GM23338 (cell line): ENCODE data around the gene DENND4B. TPM values are rescaled to one million over a fixed set of nuclear protein-coding genes. Genes with fewer than 3 reads are reported as not detected.

ENCODE experiments used
- ATAC-seq: fragments of 200-7000 bp; cut with Tn5 transposase; 3 replicates; pipeline ENCODE4 v1.9.1; 2020
- DNase-seq: peaks from one replicate; pipeline ENCODE4 v3.0.0-alpha.2; 2015; ENCODE audit warnings: low spot score
- H2AFZ ChIP-seq: fragments of 200-600 bp; sonication (generic); 2 replicates; pipeline ENCODE4 v1.8.0; 2016; ENCODE audit warnings: antibody characterized with exemption, mild to moderate bottlenecking, moderate library complexity
- H3F3A ChIP-seq: fragments of 200-600 bp; sonication (generic); replicated peaks from 2 replicates; pipeline ENCODE4 v1.8.0; 2017; ENCODE audit warnings: antibody characterized with exemption, mixed run types, low read depth
- H3K27ac ChIP-seq: fragments of 200-600 bp; sonication (generic); 2 replicates; pipeline ENCODE4 v1.6.1; 2016; ENCODE audit warnings: low read depth
- H3K27me3 ChIP-seq: fragments of 200-600 bp; sonication (generic); 2 replicates; pipeline ENCODE4 v1.8.0; 2016; ENCODE audit warnings: mild to moderate bottlenecking, mixed run types, moderate library complexity; ENCODE audit not compliant: insufficient read depth
- H3K36me3 ChIP-seq: fragments of 200-600 bp; sonication (generic); 2 replicates; pipeline ENCODE4 v1.8.0; 2016; ENCODE audit warnings: mild to moderate bottlenecking; ENCODE audit not compliant: insufficient read depth
- H3K4me1 ChIP-seq: fragments of 200-600 bp; sonication (generic); 2 replicates; pipeline ENCODE4 v1.8.0; 2016; ENCODE audit warnings: mild to moderate bottlenecking, moderate library complexity; ENCODE audit not compliant: insufficient read depth
- H3K4me2 ChIP-seq: fragments of 200-600 bp; sonication (generic); 2 replicates; pipeline ENCODE4 v1.7.1; 2017; ENCODE audit warnings: mixed run types
- H3K4me3 ChIP-seq: fragments of 200-600 bp; sonication (generic); 2 replicates; pipeline ENCODE4 v1.6.1; 2016; ENCODE audit warnings: mixed run types
- H3K79me2 ChIP-seq: fragments of 200-600 bp; sonication (generic); replicated peaks from 2 replicates; pipeline ENCODE4 v1.8.0; 2017; ENCODE audit warnings: mild to moderate bottlenecking; ENCODE audit not compliant: insufficient read depth
- H3K9me2 ChIP-seq: fragments of 200-600 bp; sonication (generic); 2 replicates; pipeline ENCODE4 v1.8.0; 2017; ENCODE audit not compliant: insufficient read depth
- H4K20me1 ChIP-seq: fragments of 200-600 bp; sonication (generic); replicated peaks from 2 replicates; pipeline ENCODE4 v1.8.0; 2017; ENCODE audit warnings: mild to moderate bottlenecking; ENCODE audit not compliant: insufficient read depth
- H3K27ac Mint-ChIP-seq: 2 replicates; pipeline ENCODE4 v1.8.0; 2020; ENCODE audit warnings: inconsistent platforms, mild to moderate bottlenecking, moderate library complexity, mixed read lengths
- H3K27me3 Mint-ChIP-seq: 3 replicates; pipeline ENCODE4 v1.8.0; 2022; ENCODE audit warnings: low read depth, mild to moderate bottlenecking, moderate library complexity, mixed read lengths, inconsistent platforms; ENCODE audit not compliant: insufficient read depth, poor library complexity
- H3K36me3 Mint-ChIP-seq: 3 replicates; pipeline ENCODE4 v1.8.0; 2021; ENCODE audit warnings: low read depth, mild to moderate bottlenecking, inconsistent platforms, moderate library complexity, mixed read lengths
- H3K4me1 Mint-ChIP-seq: 3 replicates; pipeline ENCODE4 v1.8.0; 2020; ENCODE audit warnings: mild to moderate bottlenecking, inconsistent platforms, mixed read lengths
- H3K4me3 Mint-ChIP-seq: 3 replicates; pipeline ENCODE4 v1.8.0; 2021; ENCODE audit warnings: moderate library complexity, mild to moderate bottlenecking, inconsistent platforms, mixed read lengths
- H3K9me3 Mint-ChIP-seq: 3 replicates; pipeline ENCODE4 v1.8.0; 2020; ENCODE audit warnings: moderate library complexity, mild to moderate bottlenecking, inconsistent platforms, mixed read lengths
- CREB1 ChIP-seq: fragments of 250-450 bp; sonication (Bioruptor Pico); IDR thresholded peaks from 2 replicates; pipeline ENCODE4 v1.5.0; 2020; ENCODE audit warnings: low read depth, mild to moderate bottlenecking, moderate library complexity
- ETS1 ChIP-seq: IDR thresholded peaks from 2 replicates; pipeline ENCODE4 v1.6.1; 2016; ENCODE audit warnings: antibody characterized with exemption
- EZH2 ChIP-seq: fragments of 200-600 bp; sonication (generic); IDR thresholded peaks from one replicate; pipeline ENCODE4 v1.8.0; 2017; ENCODE audit warnings: antibody characterized with exemption, mild to moderate bottlenecking, low read depth; ENCODE audit not compliant: unreplicated experiment
- EZH2phosphoT487 ChIP-seq: fragments of 200-600 bp; sonication (generic); IDR thresholded peaks from one replicate; pipeline ENCODE4 v1.8.1; 2018; ENCODE audit warnings: antibody characterized with exemption; ENCODE audit not compliant: unreplicated experiment
- NANOG ChIP-seq: IDR thresholded peaks from 2 replicates; pipeline ENCODE4 v1.6.1; 2016; ENCODE audit warnings: antibody characterized with exemption, borderline replicate concordance
- REST ChIP-seq: IDR thresholded peaks from one replicate; pipeline ENCODE4 v1.6.1; 2018; ENCODE audit warnings: antibody characterized with exemption; ENCODE audit not compliant: unreplicated experiment
- ZNF114 ChIP-seq: fragments of 250-450 bp; sonication (Bioruptor Pico); IDR thresholded peaks from 2 replicates; pipeline ENCODE4 v1.5.0; 2020; ENCODE audit warnings: mild to moderate bottlenecking, moderate library complexity
- polyA plus RNA-seq: library from polyadenylated mRNA; unstranded; fragments of >200 nt; fragmentation: Nextera tagmentation; extraction: Ambion mirVana; gene quantifications from 2 replicates; pipeline ENCODE4 v1.2.1, GENCODE V29; 2016
- total RNA-seq: library from RNA; depleted of rRNA; stranded (reverse); fragments of >200 nt; shearing (Covaris generic); gene quantifications from 2 replicates; pipeline ENCODE4 v1.2.3, GENCODE V29; 2014
- TF ChIP-seq, protein P1 (sequence below): fragments of 250-450 bp; sonication (Bioruptor Pico); IDR thresholded peaks from 2 replicates; pipeline ENCODE4 v1.5.0; 2020; ENCODE audit warnings: mild to moderate bottlenecking, moderate library complexity
- TF ChIP-seq, protein P2 (sequence below), 2 experiments: fragments of 200-600 bp in 1 of 2; sonication (generic) in 1 of 2; conservative IDR thresholded peaks; 2 replicates each; pipeline versions ENCODE4 v1.5.1 to v1.6.1; 2016 to 2017; ENCODE audit warnings: antibody characterized with exemption in 2 of 2, low read depth in 2 of 2, mild to moderate bottlenecking in 2 of 2, moderate library complexity in 1 of 2

DENND4B gene
- total and polyA plus RNA-seq, 2 experiments from 2014 or later: 29.4 to 57.0 TPM

DNA sequence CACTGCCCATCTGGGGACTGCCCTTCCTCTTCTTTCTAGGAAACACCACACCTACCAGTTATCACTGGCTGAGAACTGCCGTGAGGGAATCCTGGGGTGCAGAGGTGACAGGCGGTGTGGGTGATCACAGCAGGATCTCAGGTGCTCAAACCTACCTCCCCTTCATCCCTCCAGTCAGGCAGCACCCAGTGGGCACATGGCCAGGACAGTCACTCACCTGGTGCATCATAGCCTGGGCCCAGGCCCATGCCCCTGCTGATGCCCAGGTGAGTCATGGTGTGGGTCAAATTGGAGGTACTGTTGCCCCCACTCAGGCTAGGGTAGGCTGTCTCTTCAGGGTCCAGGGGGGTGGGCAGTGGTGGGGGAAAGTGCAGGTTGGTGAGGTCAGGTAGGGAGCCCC lies 5.3 kb upstream of the DENND4B start (continued):
- TF ChIP-seq, protein P1, sequence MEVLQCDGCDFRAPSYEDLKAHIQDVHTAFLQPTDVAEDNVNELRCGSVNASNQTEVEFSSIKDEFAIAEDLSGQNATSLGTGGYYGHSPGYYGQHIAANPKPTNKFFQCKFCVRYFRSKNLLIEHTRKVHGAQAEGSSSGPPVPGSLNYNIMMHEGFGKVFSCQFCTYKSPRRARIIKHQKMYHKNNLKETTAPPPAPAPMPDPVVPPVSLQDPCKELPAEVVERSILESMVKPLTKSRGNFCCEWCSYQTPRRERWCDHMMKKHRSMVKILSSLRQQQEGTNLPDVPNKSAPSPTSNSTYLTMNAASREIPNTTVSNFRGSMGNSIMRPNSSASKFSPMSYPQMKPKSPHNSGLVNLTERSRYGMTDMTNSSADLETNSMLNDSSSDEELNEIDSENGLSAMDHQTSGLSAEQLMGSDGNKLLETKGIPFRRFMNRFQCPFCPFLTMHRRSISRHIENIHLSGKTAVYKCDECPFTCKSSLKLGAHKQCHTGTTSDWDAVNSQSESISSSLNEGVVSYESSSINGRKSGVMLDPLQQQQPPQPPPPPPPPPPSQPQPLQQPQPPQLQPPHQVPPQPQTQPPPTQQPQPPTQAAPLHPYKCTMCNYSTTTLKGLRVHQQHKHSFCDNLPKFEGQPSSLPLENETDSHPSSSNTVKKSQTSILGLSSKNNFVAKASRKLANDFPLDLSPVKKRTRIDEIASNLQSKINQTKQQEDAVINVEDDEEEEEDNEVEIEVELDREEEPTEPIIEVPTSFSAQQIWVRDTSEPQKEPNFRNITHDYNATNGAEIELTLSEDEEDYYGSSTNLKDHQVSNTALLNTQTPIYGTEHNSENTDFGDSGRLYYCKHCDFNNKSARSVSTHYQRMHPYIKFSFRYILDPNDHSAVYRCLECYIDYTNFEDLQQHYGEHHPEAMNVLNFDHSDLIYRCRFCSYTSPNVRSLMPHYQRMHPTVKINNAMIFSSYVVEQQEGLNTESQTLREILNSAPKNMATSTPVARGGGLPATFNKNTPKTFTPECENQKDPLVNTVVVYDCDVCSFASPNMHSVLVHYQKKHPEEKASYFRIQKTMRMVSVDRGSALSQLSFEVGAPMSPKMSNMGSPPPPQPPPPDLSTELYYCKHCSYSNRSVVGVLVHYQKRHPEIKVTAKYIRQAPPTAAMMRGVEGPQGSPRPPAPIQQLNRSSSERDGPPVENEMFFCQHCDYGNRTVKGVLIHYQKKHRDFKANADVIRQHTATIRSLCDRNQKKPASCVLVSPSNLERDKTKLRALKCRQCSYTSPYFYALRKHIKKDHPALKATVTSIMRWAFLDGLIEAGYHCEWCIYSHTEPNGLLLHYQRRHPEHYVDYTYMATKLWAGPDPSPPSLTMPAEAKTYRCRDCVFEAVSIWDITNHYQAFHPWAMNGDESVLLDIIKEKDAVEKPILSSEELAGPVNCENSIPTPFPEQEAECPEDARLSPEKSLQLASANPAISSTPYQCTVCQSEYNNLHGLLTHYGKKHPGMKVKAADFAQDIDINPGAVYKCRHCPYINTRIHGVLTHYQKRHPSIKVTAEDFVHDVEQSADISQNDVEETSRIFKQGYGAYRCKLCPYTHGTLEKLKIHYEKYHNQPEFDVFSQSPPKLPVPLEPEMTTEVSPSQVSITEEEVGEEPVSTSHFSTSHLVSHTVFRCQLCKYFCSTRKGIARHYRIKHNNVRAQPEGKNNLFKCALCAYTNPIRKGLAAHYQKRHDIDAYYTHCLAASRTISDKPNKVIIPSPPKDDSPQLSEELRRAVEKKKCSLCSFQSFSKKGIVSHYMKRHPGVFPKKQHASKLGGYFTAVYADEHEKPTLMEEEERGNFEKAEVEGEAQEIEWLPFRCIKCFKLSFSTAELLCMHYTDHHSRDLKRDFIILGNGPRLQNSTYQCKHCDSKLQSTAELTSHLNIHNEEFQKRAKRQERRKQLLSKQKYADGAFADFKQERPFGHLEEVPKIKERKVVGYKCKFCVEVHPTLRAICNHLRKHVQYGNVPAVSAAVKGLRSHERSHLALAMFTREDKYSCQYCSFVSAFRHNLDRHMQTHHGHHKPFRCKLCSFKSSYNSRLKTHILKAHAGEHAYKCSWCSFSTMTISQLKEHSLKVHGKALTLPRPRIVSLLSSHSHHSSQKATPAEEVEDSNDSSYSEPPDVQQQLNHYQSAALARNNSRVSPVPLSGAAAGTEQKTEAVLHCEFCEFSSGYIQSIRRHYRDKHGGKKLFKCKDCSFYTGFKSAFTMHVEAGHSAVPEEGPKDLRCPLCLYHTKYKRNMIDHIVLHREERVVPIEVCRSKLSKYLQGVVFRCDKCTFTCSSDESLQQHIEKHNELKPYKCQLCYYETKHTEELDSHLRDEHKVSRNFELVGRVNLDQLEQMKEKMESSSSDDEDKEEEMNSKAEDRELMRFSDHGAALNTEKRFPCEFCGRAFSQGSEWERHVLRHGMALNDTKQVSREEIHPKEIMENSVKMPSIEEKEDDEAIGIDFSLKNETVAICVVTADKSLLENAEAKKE (CRISPR knock-in tag): no peak
- TF ChIP-seq EZH2 (no peak), ETS1 (no peak), ZNF114 (no peak), CREB1 (CRISPR knock-in tag) (no peak)
- TF ChIP-seq, protein P2, sequence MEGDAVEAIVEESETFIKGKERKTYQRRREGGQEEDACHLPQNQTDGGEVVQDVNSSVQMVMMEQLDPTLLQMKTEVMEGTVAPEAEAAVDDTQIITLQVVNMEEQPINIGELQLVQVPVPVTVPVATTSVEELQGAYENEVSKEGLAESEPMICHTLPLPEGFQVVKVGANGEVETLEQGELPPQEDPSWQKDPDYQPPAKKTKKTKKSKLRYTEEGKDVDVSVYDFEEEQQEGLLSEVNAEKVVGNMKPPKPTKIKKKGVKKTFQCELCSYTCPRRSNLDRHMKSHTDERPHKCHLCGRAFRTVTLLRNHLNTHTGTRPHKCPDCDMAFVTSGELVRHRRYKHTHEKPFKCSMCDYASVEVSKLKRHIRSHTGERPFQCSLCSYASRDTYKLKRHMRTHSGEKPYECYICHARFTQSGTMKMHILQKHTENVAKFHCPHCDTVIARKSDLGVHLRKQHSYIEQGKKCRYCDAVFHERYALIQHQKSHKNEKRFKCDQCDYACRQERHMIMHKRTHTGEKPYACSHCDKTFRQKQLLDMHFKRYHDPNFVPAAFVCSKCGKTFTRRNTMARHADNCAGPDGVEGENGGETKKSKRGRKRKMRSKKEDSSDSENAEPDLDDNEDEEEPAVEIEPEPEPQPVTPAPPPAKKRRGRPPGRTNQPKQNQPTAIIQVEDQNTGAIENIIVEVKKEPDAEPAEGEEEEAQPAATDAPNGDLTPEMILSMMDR (conservative IDR thresholded peaks at IDR 0.05; ENCODE audit: low read depth in 2 of 2): no peak

GRCh38 chr1:153951183-153951582 lies 4.7 kb upstream of the DENND4B start:
- Histone ChIP-seq H3K79me2 (peaks cover 33% of the 10 kb centered on the region), H3K4me3 (no peak overlapping the region), H3K4me1 (peaks cover 5% of the 10 kb centered on the region; the same call in 1 of the 2 replicates), H3K27me3 (no peaks in the 10 kb centered on the region), H3K36me3 (peaks cover 14% of the 10 kb centered on the region; the same call in 1 of the 2 replicates), H3K9me2 (no peaks in the 10 kb centered on the region), H3K4me2 (no peak overlapping the region), H3F3A (peaks cover 5% of the 10 kb centered on the region; the same call in 1 of the 2 replicates), H4K20me1 (peaks cover 29% of the 10 kb centered on the region), H2AFZ (no peak overlapping the region), H3K27ac (no peak overlapping the region)
- no peak overlapping the region for H3K4me3 Mint-ChIP-seq
- DNase-seq (no peak), ATAC-seq (no peak)
- no peak overlapping the region for H3K27ac Mint-ChIP-seq
- peaks cover 11% of the 10 kb centered on the region for H3K4me1 Mint-ChIP-seq
- H3K9me3 Mint-ChIP-seq: no peaks in the 10 kb centered on the region
- H3K36me3 Mint-ChIP-seq: peaks cover 50% of the 10 kb centered on the region
- H3K27me3 Mint-ChIP-seq: peaks cover 14% of the 10 kb centered on the region
- TF ChIP-seq EZH2phosphoT487 (no peak), NANOG (no peak), ZNF114 (no peak), REST (no peak)
- TF ChIP-seq, protein P2 (conservative IDR thresholded peaks at IDR 0.05; ENCODE audit: low read depth in 2 of 2): no peak
